Panc1 (cell line): ENCODE results near the gene RMND5B.

ENCODE experiments used
- POLR2AphosphoS5 ChIP-seq: IDR thresholded peaks from 2 replicates; pipeline ENCODE4 v1.6.1; 2012; ENCODE audit warnings: mild to moderate bottlenecking, low read depth, low read length, moderate library complexity
- TCF7L2 ChIP-seq: IDR thresholded peaks from 2 replicates; pipeline ENCODE4 v1.6.1; 2011; ENCODE audit warnings: mild to moderate bottlenecking, low read depth, low read length, inconsistent platforms
- TF ChIP-seq, protein P1 (sequence below): fragments of 450-650 bp; IDR thresholded peaks from 2 replicates; pipeline ENCODE4 v1.5.1; 2017; ENCODE audit warnings: mild to moderate bottlenecking

DNA sequence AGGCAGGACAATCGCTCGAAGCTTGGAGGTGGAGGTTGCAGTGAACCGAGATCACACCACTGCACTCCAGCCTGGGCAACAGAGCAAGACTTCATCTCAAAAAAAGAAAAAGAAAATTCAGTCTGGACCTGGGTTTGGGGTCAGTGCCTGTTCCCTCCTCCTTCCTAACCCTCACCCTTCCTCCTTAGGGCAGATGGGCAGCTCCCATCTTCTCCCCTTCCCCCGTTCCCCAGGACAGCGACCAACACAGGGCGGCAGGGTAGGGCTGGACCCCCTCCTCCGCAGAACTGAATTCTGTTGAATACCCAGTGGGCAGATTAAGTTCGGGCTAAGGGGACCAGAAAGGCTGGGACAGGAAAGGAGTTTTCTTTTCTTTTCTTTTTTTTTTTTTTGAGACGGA is 1.5 kb upstream of the RMND5B start:
- TF ChIP-seq, protein P1, sequence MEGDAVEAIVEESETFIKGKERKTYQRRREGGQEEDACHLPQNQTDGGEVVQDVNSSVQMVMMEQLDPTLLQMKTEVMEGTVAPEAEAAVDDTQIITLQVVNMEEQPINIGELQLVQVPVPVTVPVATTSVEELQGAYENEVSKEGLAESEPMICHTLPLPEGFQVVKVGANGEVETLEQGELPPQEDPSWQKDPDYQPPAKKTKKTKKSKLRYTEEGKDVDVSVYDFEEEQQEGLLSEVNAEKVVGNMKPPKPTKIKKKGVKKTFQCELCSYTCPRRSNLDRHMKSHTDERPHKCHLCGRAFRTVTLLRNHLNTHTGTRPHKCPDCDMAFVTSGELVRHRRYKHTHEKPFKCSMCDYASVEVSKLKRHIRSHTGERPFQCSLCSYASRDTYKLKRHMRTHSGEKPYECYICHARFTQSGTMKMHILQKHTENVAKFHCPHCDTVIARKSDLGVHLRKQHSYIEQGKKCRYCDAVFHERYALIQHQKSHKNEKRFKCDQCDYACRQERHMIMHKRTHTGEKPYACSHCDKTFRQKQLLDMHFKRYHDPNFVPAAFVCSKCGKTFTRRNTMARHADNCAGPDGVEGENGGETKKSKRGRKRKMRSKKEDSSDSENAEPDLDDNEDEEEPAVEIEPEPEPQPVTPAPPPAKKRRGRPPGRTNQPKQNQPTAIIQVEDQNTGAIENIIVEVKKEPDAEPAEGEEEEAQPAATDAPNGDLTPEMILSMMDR = no peak
- TF ChIP-seq TCF7L2 (no peak), POLR2AphosphoS5 (no peak)
